Measurements from ENCODE around the gene ZFP30.
A peak's percentile ranks its signal among the peaks of the same experiment; 100 is the strongest.
"Not testable (repeated sequence)": the region's sequence is repeated elsewhere in the genome, so short reads cannot be mapped to it uniquely, and the experiment has no call there.

The ZFP30 gene

GRCh38 chr19:37655301-37655688 is at the start of gene ZFP30:
Gene ZFP30, minus strand, starts transcription at chr19:37655465. Its CDS starts 7,643 bp downstream, at chr19:37647822.
- DNase-seq (ENCODE audit: low spot score) (peak; percentile 92), FAIRE-seq (no peak)

GRCh38 chr19:37699057-37699456 is 43.8 kb upstream of the ZFP30 start:
- DNase-seq (ENCODE audit: low spot score) (peak; percentile 18), FAIRE-seq (no peak)

- FAIRE-seq (peak; percentile 72), DNase-seq (ENCODE audit: low spot score) (no peak)
Observed at GRCh38 chr19:37698216-37698615, 43.0 kb upstream of the ZFP30 start.

- DNase-seq (ENCODE audit: low spot score) (no peak), FAIRE-seq (no peak)
Observed at GRCh38 chr19:37695144-37695899, 40.1 kb upstream of the ZFP30 start.

- FAIRE-seq (no peak), DNase-seq (ENCODE audit: low spot score) (no peak)
Observed at GRCh38 chr19:37692956-37693620, 37.8 kb upstream of the ZFP30 start.

GRCh38 chr19:37691881-37692504 is 36.7 kb upstream of the ZFP30 start:
- DNase-seq (ENCODE audit: low spot score), result no peak

GRCh38 chr19:37683520-37683919 is 28.3 kb upstream of the ZFP30 start:
- no peak for FAIRE-seq
- DNase-seq (ENCODE audit: low spot score), result no peak

More at GRCh38 chr19:37691881-37692504, 36.7 kb upstream of the ZFP30 start:
- FAIRE-seq, result no peak

- DNase-seq (ENCODE audit: low spot score) (no peak), FAIRE-seq (no peak)
Observed at GRCh38 chr19:37669450-37669914, 14.2 kb upstream of the ZFP30 start.

GRCh38 chr19:37657157-37657556 is 1.9 kb upstream of the ZFP30 start:
- not testable (repeated sequence) for FAIRE-seq; DNase-seq (ENCODE audit: low spot score)

- DNase-seq (ENCODE audit: low spot score) (peak; percentile 79), FAIRE-seq (no peak)
Observed at GRCh38 chr19:37655689-37656371, 565 bp upstream of the ZFP30 start.

- DNase-seq (ENCODE audit: low spot score), result peak; percentile 42
Observed at GRCh38 chr19:37654629-37655300, 500 bp downstream of the ZFP30 start.

GRCh38 chr19:37654118-37654517 is 1.1 kb downstream of the ZFP30 start:
- no peak for DNase-seq (ENCODE audit: low spot score)
- FAIRE-seq, result no peak

More at GRCh38 chr19:37654629-37655300, 500 bp downstream of the ZFP30 start:
- no peak for FAIRE-seq

GRCh38 chr19:37635076-37636056 is 19.9 kb downstream of the ZFP30 start:
- FAIRE-seq (no peak), DNase-seq (ENCODE audit: low spot score) (no peak)

GRCh38 chr19:37594982-37595382 is 60.3 kb downstream of the ZFP30 start:
- FAIRE-seq (no peak), DNase-seq (ENCODE audit: low spot score) (no peak)

- peak; percentile 81 for FAIRE-seq
- peak; percentile 90 for DNase-seq (ENCODE audit: low spot score)
Observed at GRCh38 chr19:37594304-37594981, 60.8 kb downstream of the ZFP30 start, which contains the start of the genes ZNF540 and ZNF571. Gene ZNF540, plus strand, starts transcription at chr19:37594876. Its CDS starts 3,572 bp downstream, at chr19:37598448. Gene ZNF571, minus strand, starts transcription at chr19:37594792. Its CDS starts 8,116 bp downstream, at chr19:37586676.

- DNase-seq (ENCODE audit: low spot score) (no peak), FAIRE-seq (no peak)
Observed at GRCh38 chr19:37593996-37594303, 61.3 kb downstream of the ZFP30 start.

- no peak for DNase-seq (ENCODE audit: low spot score)
- no peak for FAIRE-seq
Observed at GRCh38 chr19:37583340-37583739, 71.9 kb downstream of the ZFP30 start.

GRCh38 chr19:37572203-37572602 is 83.1 kb downstream of the ZFP30 start:
- no peak for DNase-seq (ENCODE audit: low spot score)
- no peak for FAIRE-seq

- no peak for FAIRE-seq
Observed at GRCh38 chr19:37565370-37565669, 89.9 kb downstream of the ZFP30 start.

More at GRCh38 chr19:37565370-37565669, 89.9 kb downstream of the ZFP30 start:
- no peak for DNase-seq (ENCODE audit: low spot score)

Data from urothelium cell line (cell line).